Activated B cell treated with CpG ODN at 0.5 μM for 24 hours (primary cell): ENCODE data around the gene ACTN1. TPM values are rescaled to one million over a fixed set of nuclear protein-coding genes. Genes with fewer than 3 reads are reported as not detected.

ENCODE experiments used
- ATAC-seq: fragments of 200-7000 bp; cut with Tn5 transposase; one replicate; pipeline ENCODE4 v1.10.0; 2021; ENCODE audit warnings: low read depth, mild to moderate bottlenecking, moderate library complexity
- CTCF ChIA-PET: fragments of 350-600 bp; sonication (Branson Sonifier 250); formaldehyde crosslinking; loops from one replicate; lab custom pipeline; 2021; ENCODE audit warnings: antibody characterized with exemption; lab: Charles Lee
- POLR2A ChIA-PET: fragments of 350-600 bp; sonication (Branson Sonifier 250); formaldehyde crosslinking; loops from one replicate; lab custom pipeline; 2021; ENCODE audit warnings: antibody characterized with exemption; lab: Charles Lee
- DNase-seq: peaks from one replicate; pipeline ENCODE4 v3.0.0; 2022
- H3K27ac Mint-ChIP-seq: one replicate; pipeline ENCODE4 v1.8.0; 2020; ENCODE audit warnings: mixed read lengths
- H3K27me3 Mint-ChIP-seq: one replicate; pipeline ENCODE4 v1.8.0; 2021; ENCODE audit warnings: mixed read lengths
- H3K36me3 Mint-ChIP-seq: one replicate; pipeline ENCODE4 v1.8.0; 2021; ENCODE audit warnings: low read depth, mixed read lengths
- H3K4me1 Mint-ChIP-seq: one replicate; pipeline ENCODE4 v1.8.0; 2021; ENCODE audit warnings: mixed read lengths
- H3K4me3 Mint-ChIP-seq: one replicate; pipeline ENCODE4 v1.8.0; 2020; ENCODE audit warnings: mild to moderate bottlenecking, mixed read lengths
- H3K9me3 Mint-ChIP-seq: one replicate; pipeline ENCODE4 v1.8.0; 2020; ENCODE audit warnings: mixed read lengths
- CTCF ChIP-seq: fragments of 200-600 bp; IDR thresholded peaks from one replicate; pipeline ENCODE4 v1.8.0; 2022; ENCODE audit warnings: antibody characterized with exemption, mild to moderate bottlenecking
- intact Hi-C: fragments of 100-400 bp; cut with micrococcal nuclease; formaldehyde crosslinking; loops from one replicate; pipeline ENCODE4 v1.15.1; 2024
- total RNA-seq: library from RNA; stranded (reverse); gene quantifications from 2 replicates; pipeline ENCODE4 v1.2.3, GENCODE V29; 2022

Gene ACTN1
- total RNA-seq, 1 donor from 2014 or later, result 0.22 TPM

- intact Hi-C loops, result no loop called here
- no peaks in the 10 kb centered on the region for H3K9me3 Mint-ChIP-seq
- CTCF ChIA-PET, result no interaction called here
- H3K27ac Mint-ChIP-seq, result no peak overlapping the region
- no peaks in the 10 kb centered on the region for H3K4me1 Mint-ChIP-seq
- POLR2A ChIA-PET, result no interaction called here
- peaks cover 13% of the 10 kb centered on the region for H3K27me3 Mint-ChIP-seq
- DNase-seq, result no peak
- no peak for ATAC-seq
- H3K4me3 Mint-ChIP-seq, result no peak overlapping the region
- TF ChIP-seq CTCF, result no peak
- H3K36me3 Mint-ChIP-seq, result no peaks in the 10 kb centered on the region
These were observed 22.3 kb upstream of the ACTN1 start for GRCh38 chr14:69001375-69001774.

GRCh38 chr14:68998062-68998461 lies 19.0 kb upstream of the ACTN1 start:
- Mint-ChIP-seq H3K36me3 (no peaks in the 10 kb centered on the region), H3K9me3 (no peaks in the 10 kb centered on the region), H3K27me3 (peaks cover 2% of the 10 kb centered on the region), H3K27ac (no peak overlapping the region), H3K4me3 (no peak overlapping the region), H3K4me1 (no peaks in the 10 kb centered on the region)
- ChIA-PET POLR2A (no interaction called here), CTCF (no interaction called here)
- intact Hi-C loops, result no loop called here
- ATAC-seq, result no peak
- DNase-seq, result no peak
- no peak for TF ChIP-seq CTCF

DNA sequence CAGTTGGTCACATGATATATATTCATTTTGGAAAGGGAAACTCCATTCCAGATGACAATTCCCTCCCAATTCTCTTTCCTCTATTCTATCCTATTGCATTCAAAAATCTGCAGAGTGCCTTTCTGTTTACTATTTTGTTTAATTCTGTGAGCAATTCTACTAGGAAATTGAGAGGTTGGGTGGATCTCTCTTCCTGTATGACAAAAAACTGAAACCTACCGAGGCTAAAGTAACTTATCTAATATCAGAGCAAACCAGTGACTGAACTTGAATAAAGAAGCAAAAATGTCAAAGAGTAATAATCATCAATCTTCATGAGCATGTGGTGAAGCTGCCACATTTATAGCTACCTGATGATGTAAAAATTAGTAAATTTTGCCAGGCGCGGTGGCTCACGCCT lies 16.6 kb upstream of the ACTN1 start:
- H3K4me3 Mint-ChIP-seq, result no peak overlapping the region
- DNase-seq (no peak), ATAC-seq (no peak)
- CTCF ChIA-PET, result no interaction called here
- H3K27ac Mint-ChIP-seq, result no peak overlapping the region
- no peaks in the 10 kb centered on the region for H3K4me1 Mint-ChIP-seq
- POLR2A ChIA-PET, result no interaction called here
- intact Hi-C loops, result no loop called here
- no peak for TF ChIP-seq CTCF
- H3K9me3 Mint-ChIP-seq, result no peaks in the 10 kb centered on the region
- H3K36me3 Mint-ChIP-seq, result no peaks in the 10 kb centered on the region
- H3K27me3 Mint-ChIP-seq, result peaks cover 2% of the 10 kb centered on the region

- Mint-ChIP-seq H3K27me3 (peaks cover 2% of the 10 kb centered on the region), H3K4me3 (no peak overlapping the region), H3K9me3 (no peaks in the 10 kb centered on the region), H3K4me1 (no peaks in the 10 kb centered on the region), H3K36me3 (no peaks in the 10 kb centered on the region), H3K27ac (no peak overlapping the region)
- POLR2A ChIA-PET, result no interaction called here
- ATAC-seq (no peak), DNase-seq (no peak)
- no peak for TF ChIP-seq CTCF
- CTCF ChIA-PET, result no interaction called here
- intact Hi-C loops, result no loop called here
These were observed 15.0 kb upstream of the ACTN1 start for GRCh38 chr14:68994056-68994455.

- ATAC-seq (no peak), DNase-seq (no peak)
- ChIA-PET CTCF (no interaction called here), POLR2A (no interaction called here)
- no peak overlapping the region for H3K4me3 Mint-ChIP-seq
- H3K4me1 Mint-ChIP-seq, result no peaks in the 10 kb centered on the region
- H3K36me3 Mint-ChIP-seq, result no peaks in the 10 kb centered on the region
- H3K27me3 Mint-ChIP-seq, result peaks cover 2% of the 10 kb centered on the region
- no peak overlapping the region for H3K27ac Mint-ChIP-seq
- H3K9me3 Mint-ChIP-seq, result no peaks in the 10 kb centered on the region
- intact Hi-C loops, result no loop called here
- no peak for TF ChIP-seq CTCF
These were observed 8.5 kb upstream of the ACTN1 start for GRCh38 chr14:68987653-68988036.
